ENCODE results near the gene DEAF1. TPM values are rescaled to one million over a fixed set of nuclear protein-coding genes. Genes with fewer than 3 reads are reported as not detected.
"Not testable (repeated sequence)": the region's sequence is repeated elsewhere in the genome, so short reads cannot be mapped to it uniquely, and the experiment has no call there.

Gene DEAF1
- total RNA-seq, result 21.3 TPM
- long read RNA-seq, transcript DEAF1-201 (12 exons, 2,500 nt), result major isoform, 37 of 61 reads
- long read RNA-seq, partial matches to known transcripts, result 9 of 61 reads
- long read RNA-seq, other reads (novel, unspliced or antisense), result 15 of 61 reads

GRCh38 chr11:694563-695287 lies at the start of gene DEAF1:
DEAF1 (minus strand) TSS chr11:695222; CDS start chr11:695047, 175 bp downstream.
- peak; percentile 100 for DNase-seq (ENCODE audit: low spot score)
- intact Hi-C loops (cut with DNase I), result loop anchor here (1.0 kb wide), 1 partner anchor 53 kb away; the partner anchor contains the start of gene TALDO1

GRCh38 chr11:742571-743201 lies 47.7 kb upstream of the DEAF1 start:
- intact Hi-C loops (cut with DNase I), result no loop called here
- DNase-seq (ENCODE audit: low spot score), result no peak

- DNase-seq (ENCODE audit: low spot score), result no peak
- intact Hi-C loops (cut with DNase I), result no loop called here
Measured at GRCh38 chr11:742156-742546, 47.1 kb upstream of the DEAF1 start.

- DNase-seq (ENCODE audit: low spot score); intact Hi-C loops (cut with DNase I): not testable (repeated sequence)
Measured at GRCh38 chr11:737899-738298, 42.9 kb upstream of the DEAF1 start.

- intact Hi-C loops (cut with DNase I), result no loop called here
Measured at GRCh38 chr11:737366-737765, 42.3 kb upstream of the DEAF1 start.

GRCh38 chr11:734541-734940 lies 39.5 kb upstream of the DEAF1 start:
- intact Hi-C loops (cut with DNase I), result not testable (repeated sequence)

More at GRCh38 chr11:737366-737765, 42.3 kb upstream of the DEAF1 start:
- no peak for DNase-seq (ENCODE audit: low spot score)

GRCh38 chr11:733072-733471 lies 38.0 kb upstream of the DEAF1 start:
- intact Hi-C loops (cut with DNase I), result no loop called here
- no peak for DNase-seq (ENCODE audit: low spot score)

More at GRCh38 chr11:734541-734940, 39.5 kb upstream of the DEAF1 start:
- DNase-seq (ENCODE audit: low spot score), result not testable (repeated sequence)

- no peak for DNase-seq (ENCODE audit: low spot score)
- intact Hi-C loops (cut with DNase I), result loop anchor here (2.0 kb wide), 2 partner anchors 67 to 173 kb away; no protein-coding TSS in a partner anchor
Measured at GRCh38 chr11:729492-730074, 34.6 kb upstream of the DEAF1 start.

- intact Hi-C loops (cut with DNase I), result loop anchor here (2.0 kb wide), 2 partner anchors 66 to 172 kb away; no protein-coding TSS in a partner anchor
- no peak for DNase-seq (ENCODE audit: low spot score)
Measured at GRCh38 chr11:728901-729491, 34.0 kb upstream of the DEAF1 start.

- intact Hi-C loops (cut with DNase I), result loop anchor here (2.0 kb wide), 2 partner anchors 65 to 171 kb away; no protein-coding TSS in a partner anchor
- peak; percentile 92 for DNase-seq (ENCODE audit: low spot score)
Measured at GRCh38 chr11:727859-728748, 33.1 kb upstream of the DEAF1 start.

GRCh38 chr11:727281-727701 lies 32.3 kb upstream of the DEAF1 start:
- intact Hi-C loops (cut with DNase I), result no loop called here
- DNase-seq (ENCODE audit: low spot score), result no peak

GRCh38 chr11:726278-727220 lies 31.5 kb upstream of the DEAF1 start:
- intact Hi-C loops (cut with DNase I), result no loop called here
- peak; percentile 89 for DNase-seq (ENCODE audit: low spot score)

GRCh38 chr11:725624-726202 lies 30.7 kb upstream of the DEAF1 start:
- DNase-seq (ENCODE audit: low spot score), result no peak
- intact Hi-C loops (cut with DNase I), result no loop called here

GRCh38 chr11:724778-725386 lies 29.9 kb upstream of the DEAF1 start:
- DNase-seq (ENCODE audit: low spot score), result no peak
- intact Hi-C loops (cut with DNase I), result no loop called here

- DNase-seq (ENCODE audit: low spot score), result no peak
- intact Hi-C loops (cut with DNase I), result no loop called here
Measured at GRCh38 chr11:724049-724777, 29.2 kb upstream of the DEAF1 start.

- DNase-seq (ENCODE audit: low spot score), result no peak
Measured at GRCh38 chr11:723120-723883, 28.3 kb upstream of the DEAF1 start.

More at GRCh38 chr11:723120-723883, 28.3 kb upstream of the DEAF1 start:
- intact Hi-C loops (cut with DNase I), result no loop called here
